Measurements from ENCODE around the gene VIM.

GRCh38 chr10:17247210-17247609 lies 19.2 kb downstream of the VIM start:
- TF ChIP-seq CTCF (IDR thresholded peaks at IDR 0.05), result no peak
- no peak for TF ChIP-seq POLR2AphosphoS5 (IDR thresholded peaks at IDR 0.05)
- TF ChIP-seq POLR2A (IDR thresholded peaks at IDR 0.05), result no peak

Measured in upper lobe of left lung (tissue), 4 donors.